HCT116 (cell line): ENCODE results near the gene EEF1G. TPM values are rescaled to one million over a fixed set of nuclear protein-coding genes. Genes with fewer than 3 reads are reported as not detected.
A peak's percentile ranks its signal among the peaks of the same experiment; 100 is the strongest.

Experiments
- ATAC-seq: fragments of 200-7000 bp; cut with Tn5 transposase; 2 replicates; pipeline ENCODE4 v1.9.1; 2020; ENCODE audit warnings: mild to moderate bottlenecking, moderate library complexity
- BruUV-seq: library from RNA; stranded (reverse); fragments of 400-500 nt; replicated peaks from 2 replicates; lab custom pipeline; 2021; lab: Mats Ljungman, UMichigan
- CTCF ChIA-PET: fragments of 300-600 bp; sonication (Branson Sonifier 250); formaldehyde crosslinking; loops from one replicate; lab custom pipeline; 2021; ENCODE audit warnings: antibody characterized with exemption; lab: Charles Lee
- POLR2A ChIA-PET: fragments of 300-600, 350-600 bp; sonication (Branson Sonifier 250); formaldehyde crosslinking; loops from one replicate; lab custom pipeline; 2021; ENCODE audit warnings: antibody characterized with exemption; lab: Charles Lee
- RAD21 ChIA-PET, 2 experiments: fragments of 300-600 bp; sonication (Branson Sonifier 250); formaldehyde crosslinking; loops; one replicate each; lab custom pipeline; 2023; ENCODE audit warnings: low total read pairs in 2 of 2; ENCODE audit not compliant: uncharacterized antibody in 2 of 2, unreplicated experiment in 2 of 2, low non-redundant PET in 1 of 2; lab: Charles Lee
- DNase-seq: peaks from one replicate; pipeline ENCODE4 v3.0.0-alpha.2; 2010; ENCODE audit warnings: low read depth, low spot score
- H2AFZ ChIP-seq: fragments of 200-600 bp; shearing (Covaris generic), sonication (generic); 2 replicates; pipeline ENCODE4 v1.6.1; 2017; ENCODE audit warnings: low read depth, mixed run types, mixed read lengths, antibody characterized with exemption, low read length; ENCODE audit not compliant: poor library complexity, severe bottlenecking
- H3K27ac ChIP-seq: 2 replicates; pipeline ENCODE4 v1.5.1; 2012; ENCODE audit warnings: low read depth, low read length
- H3K27me3 ChIP-seq: fragments of 200-600 bp; sonication (generic); 2 replicates; pipeline ENCODE4 v1.6.1; 2016; ENCODE audit warnings: mixed run types, low read length, mixed read lengths; ENCODE audit not compliant: insufficient read depth
- H3K36me3 ChIP-seq, 2 experiments: fragments of 200-500 bp in 1 of 2; fragments of 200-600 bp in 1 of 2; sonication (Bioruptor generic) in 1 of 2; sonication (generic) in 1 of 2; 2 replicates each; pipeline versions ENCODE4 v1.5.1 to v1.6.1; 2014 to 2016; ENCODE audit warnings: low read length in 2 of 2, inconsistent platforms in 1 of 2, mixed read lengths in 1 of 2, mixed run types in 1 of 2; ENCODE audit not compliant: insufficient read depth in 2 of 2, control insufficient read depth in 1 of 2
- H3K4me1 ChIP-seq, 2 experiments: fragments of 200-600 bp in 1 of 2; sonication (generic) in 1 of 2; 2 replicates each; pipeline versions ENCODE4 v1.5.1 to v1.6.1; 2012 to 2017; ENCODE audit warnings: low read length in 2 of 2, inconsistent platforms in 1 of 2, mild to moderate bottlenecking in 1 of 2, mixed read lengths in 1 of 2, mixed run types in 1 of 2, moderate library complexity in 1 of 2; ENCODE audit not compliant: insufficient read depth in 2 of 2, control insufficient read depth in 1 of 2
- H3K4me2 ChIP-seq: fragments of 200-600 bp; sonication (generic); 2 replicates; pipeline ENCODE4 v1.6.1; 2017; ENCODE audit warnings: mixed run types, low read length, mixed read lengths
- H3K4me3 ChIP-seq, 2 experiments: fragments of 200-600 bp in 1 of 2; sonication (generic) in 1 of 2; replicated peaks in 1 of 2; 2 replicates each; pipeline ENCODE4 v1.5.1; 2011 to 2016; ENCODE audit warnings: low read length in 2 of 2, control low read depth in 1 of 2, low read depth in 1 of 2, mild to moderate bottlenecking in 1 of 2, mixed read lengths in 1 of 2, mixed run types in 1 of 2
- H3K79me2 ChIP-seq: fragments of 200-600 bp; sonication (generic); 2 replicates; pipeline ENCODE4 v1.6.1; 2017; ENCODE audit warnings: mild to moderate bottlenecking, mixed run types, low read length, moderate library complexity, mixed read lengths; ENCODE audit not compliant: insufficient read depth
- H3K9ac ChIP-seq: fragments of 200-600 bp; sonication (generic); 2 replicates; pipeline ENCODE4 v1.6.1; 2016; ENCODE audit warnings: low read length, mixed read lengths
- H3K9me2 ChIP-seq: fragments of 200-600 bp; sonication (generic), shearing (Covaris generic); 2 replicates; pipeline ENCODE4 v1.6.1; 2017; ENCODE audit warnings: mixed run types, mild to moderate bottlenecking, moderate library complexity; ENCODE audit not compliant: insufficient read depth
- H3K9me3 ChIP-seq, 2 experiments: fragments of 200-500 bp in 1 of 2; fragments of 200-600 bp in 1 of 2; sonication (Bioruptor generic) in 1 of 2; sonication (generic) in 1 of 2; 2 replicates each; pipeline ENCODE4 v1.6.1; 2014 to 2017; ENCODE audit warnings: low read length in 2 of 2, mixed read lengths in 2 of 2, inconsistent platforms in 1 of 2, low read depth in 1 of 2, mild to moderate bottlenecking in 1 of 2, mixed run types in 1 of 2, moderate library complexity in 1 of 2; ENCODE audit not compliant: control insufficient read depth in 1 of 2, insufficient read depth in 1 of 2
- H4K20me1 ChIP-seq: fragments of 200-600 bp; sonication (generic), shearing (Covaris generic); 2 replicates; pipeline ENCODE4 v1.6.1; 2017; ENCODE audit warnings: mixed run types, mild to moderate bottlenecking, moderate library complexity; ENCODE audit not compliant: insufficient read depth
- ELF1 ChIP-seq: IDR thresholded peaks from 2 replicates; pipeline ENCODE4 v1.6.1; 2012; ENCODE audit warnings: low read depth, borderline replicate concordance
- EZH2 ChIP-seq: fragments of 200-600 bp; sonication (generic); IDR thresholded peaks from 2 replicates; pipeline ENCODE4 v1.6.1; 2017; ENCODE audit warnings: antibody characterized with exemption, mixed run types
- POLR2AphosphoS5 ChIP-seq: IDR thresholded peaks from 2 replicates; pipeline ENCODE4 v1.6.1; 2011; ENCODE audit warnings: mild to moderate bottlenecking, low read depth, low read length, moderate library complexity
- RAD21 ChIP-seq: IDR thresholded peaks from 2 replicates; pipeline ENCODE4 v1.6.1; 2012; ENCODE audit warnings: low read depth, mild to moderate bottlenecking
- TCF7L2 ChIP-seq: IDR thresholded peaks from 2 replicates; pipeline ENCODE4 v1.7.0; 2011; ENCODE audit warnings: borderline replicate concordance, inconsistent platforms; ENCODE audit not compliant: insufficient read depth, insufficient read length; ENCODE audit errors: extremely low read depth
- ZFX ChIP-seq: fragments of 450-650 bp; IDR thresholded peaks from 2 replicates; pipeline ENCODE4 v1.6.1; 2017
- intact Hi-C: fragments of 100-400 bp; cut with micrococcal nuclease; formaldehyde crosslinking; loops from 2 replicates; pipeline ENCODE4 v1.10.0; 2022
- total RNA-seq: library from RNA; stranded (reverse); gene quantifications from one replicate; pipeline ENCODE4 v1.2.1, GENCODE V29; 2021; ENCODE audit not compliant: unreplicated experiment
- TF ChIP-seq, protein P1 (sequence below): IDR thresholded peaks from 2 replicates; pipeline ENCODE4 v1.6.1; 2012; ENCODE audit warnings: low read depth

The EEF1G gene
- total RNA-seq, 1 experiment from 2014 or later = 1,901 TPM

DNA sequence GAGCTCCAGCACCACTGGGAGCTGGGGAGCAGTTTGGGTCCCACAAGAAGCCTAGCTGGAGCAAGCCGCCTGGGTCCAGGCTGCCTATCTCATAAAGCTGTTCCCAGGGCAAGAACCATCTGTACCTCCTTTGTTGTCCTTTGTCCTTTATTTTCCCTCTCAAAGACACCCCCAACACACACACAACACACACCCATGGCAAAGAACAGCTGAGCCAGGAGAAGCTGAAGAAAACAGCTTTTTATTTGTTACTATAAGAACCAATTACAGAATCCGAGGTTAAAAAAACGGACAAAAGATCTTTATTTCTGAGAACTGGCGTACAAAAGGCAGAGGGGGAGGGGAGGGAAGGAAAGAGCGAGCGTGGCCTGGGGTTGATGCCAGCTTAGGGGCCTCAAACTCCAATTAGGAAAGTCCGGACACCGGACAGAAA lies 19.3 kb upstream of the EEF1G start:
- intact Hi-C loops = loop anchor here (5.0 kb wide), 2 partner anchors 59 to 79 kb away; partner anchors contain the start of genes INTS5, LBHD1 and UQCC3
- Histone ChIP-seq H3K4me2 (peak overlapping the region; percentile 86), H3K9me3 (no peaks in the 10 kb centered on the region), H3K9me2 (no peaks in the 10 kb centered on the region), H3K4me3 (no peak overlapping the region; a peak in 1 of 4 replicates), H3K27me3 (no peaks in the 10 kb centered on the region), H4K20me1 (no peaks in the 10 kb centered on the region), H2AFZ (no peak overlapping the region), H3K4me1 (peaks cover 21 to 36% of the 10 kb centered on the region in 2 experiments), H3K79me2 (peaks cover 61% of the 10 kb centered on the region), H3K9ac (no peak overlapping the region), H3K36me3 (peaks cover 41 to 54% of the 10 kb centered on the region in 2 experiments; a peak in 3 of 4 replicates), H3K27ac (peak overlapping the region; percentile 74)
- TF ChIP-seq POLR2AphosphoS5 (no peak), EZH2 (no peak), ELF1 (no peak), RAD21 (no peak), TCF7L2 (no peak), ZFX (no peak)
- TF ChIP-seq, protein P1, sequence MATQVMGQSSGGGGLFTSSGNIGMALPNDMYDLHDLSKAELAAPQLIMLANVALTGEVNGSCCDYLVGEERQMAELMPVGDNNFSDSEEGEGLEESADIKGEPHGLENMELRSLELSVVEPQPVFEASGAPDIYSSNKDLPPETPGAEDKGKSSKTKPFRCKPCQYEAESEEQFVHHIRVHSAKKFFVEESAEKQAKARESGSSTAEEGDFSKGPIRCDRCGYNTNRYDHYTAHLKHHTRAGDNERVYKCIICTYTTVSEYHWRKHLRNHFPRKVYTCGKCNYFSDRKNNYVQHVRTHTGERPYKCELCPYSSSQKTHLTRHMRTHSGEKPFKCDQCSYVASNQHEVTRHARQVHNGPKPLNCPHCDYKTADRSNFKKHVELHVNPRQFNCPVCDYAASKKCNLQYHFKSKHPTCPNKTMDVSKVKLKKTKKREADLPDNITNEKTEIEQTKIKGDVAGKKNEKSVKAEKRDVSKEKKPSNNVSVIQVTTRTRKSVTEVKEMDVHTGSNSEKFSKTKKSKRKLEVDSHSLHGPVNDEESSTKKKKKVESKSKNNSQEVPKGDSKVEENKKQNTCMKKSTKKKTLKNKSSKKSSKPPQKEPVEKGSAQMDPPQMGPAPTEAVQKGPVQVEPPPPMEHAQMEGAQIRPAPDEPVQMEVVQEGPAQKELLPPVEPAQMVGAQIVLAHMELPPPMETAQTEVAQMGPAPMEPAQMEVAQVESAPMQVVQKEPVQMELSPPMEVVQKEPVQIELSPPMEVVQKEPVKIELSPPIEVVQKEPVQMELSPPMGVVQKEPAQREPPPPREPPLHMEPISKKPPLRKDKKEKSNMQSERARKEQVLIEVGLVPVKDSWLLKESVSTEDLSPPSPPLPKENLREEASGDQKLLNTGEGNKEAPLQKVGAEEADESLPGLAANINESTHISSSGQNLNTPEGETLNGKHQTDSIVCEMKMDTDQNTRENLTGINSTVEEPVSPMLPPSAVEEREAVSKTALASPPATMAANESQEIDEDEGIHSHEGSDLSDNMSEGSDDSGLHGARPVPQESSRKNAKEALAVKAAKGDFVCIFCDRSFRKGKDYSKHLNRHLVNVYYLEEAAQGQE = no peak
- CTCF ChIA-PET = interaction anchor here (2.3 to 2.9 kb wide), 4 partner anchors 9 to 168 kb away, joined by 11 to 20 read pairs (median 14); partner anchors contain the start of genes B3GAT3, EML3 and MTA2
- ATAC-seq (no peak), DNase-seq (no peak)
- RAD21 ChIA-PET = interaction anchor here in 1 of 2 experiments (1.3 kb wide), 1 partner anchor 8 kb away, joined by 4 read pairs; the partner anchor contains the start of gene MTA2
- no TSS peak for BruUV-seq
- POLR2A ChIA-PET = interaction anchor here (1.1 to 3.6 kb wide), 8 partner anchors 9 to 263 kb away, joined by 3 to 52 read pairs (median 9); partner anchors contain the start of genes C11orf98, CSKMT, EEF1G and MTA2
